Activated CD4-positive, CD25-positive, alpha-beta regulatory T cell treated with anti-CD3 and anti-CD28 coated beads, Interleukin-2, amount 50 U/mL, for 72 hours (primary cell): ENCODE data around the gene KLHL26.

Experiments
- DNase-seq: peaks from one replicate; pipeline ENCODE4 v3.0.0; 2021

Gene KLHL26

GRCh38 chr19:18697680-18698079 lies 60.9 kb downstream of the KLHL26 start:
- DNase-seq: no peak

GRCh38 chr19:18698321-18699167 lies 61.7 kb downstream of the KLHL26 start:
- no peak for DNase-seq

GRCh38 chr19:18699403-18700054 lies 62.7 kb downstream of the KLHL26 start:
- DNase-seq: no peak

- DNase-seq: peak; percentile 73
Observed at GRCh38 chr19:18700501-18701249, 63.8 kb downstream of the KLHL26 start.

- no peak for DNase-seq
Observed at GRCh38 chr19:18701250-18701608, 64.4 kb downstream of the KLHL26 start.

- DNase-seq: no peak
Observed at GRCh38 chr19:18704054-18704453, 67.2 kb downstream of the KLHL26 start.

- DNase-seq: no peak
Observed at GRCh38 chr19:18704971-18705370, 68.1 kb downstream of the KLHL26 start.

GRCh38 chr19:18708452-18709231 lies 71.8 kb downstream of the KLHL26 start:
- no peak for DNase-seq

- no peak for DNase-seq
Observed at GRCh38 chr19:18709546-18709945, 72.7 kb downstream of the KLHL26 start.

- no peak for DNase-seq
Observed at GRCh38 chr19:18710186-18710585, 73.4 kb downstream of the KLHL26 start.

GRCh38 chr19:18710996-18711751 lies 74.3 kb downstream of the KLHL26 start:
- no peak for DNase-seq

GRCh38 chr19:18711893-18712292 lies 75.1 kb downstream of the KLHL26 start:
- DNase-seq: no peak

- DNase-seq: no peak
Observed at GRCh38 chr19:18712981-18713380, 76.2 kb downstream of the KLHL26 start.

- no peak for DNase-seq
Observed at GRCh38 chr19:18713550-18714117, 76.8 kb downstream of the KLHL26 start.

GRCh38 chr19:18715416-18715815 lies 78.6 kb downstream of the KLHL26 start:
- DNase-seq: no peak

GRCh38 chr19:18716857-18717256 lies 80.0 kb downstream of the KLHL26 start:
- no peak for DNase-seq

- no peak for DNase-seq
Observed at GRCh38 chr19:18717601-18718000, 80.8 kb downstream of the KLHL26 start.

GRCh38 chr19:18718015-18718526 lies 81.2 kb downstream of the KLHL26 start:
- no peak for DNase-seq

- DNase-seq: no peak
Observed at GRCh38 chr19:18718846-18719458, 82.1 kb downstream of the KLHL26 start.

- no peak for DNase-seq
Observed at GRCh38 chr19:18719541-18719940, 82.7 kb downstream of the KLHL26 start.
